Vagina (tissue), 2 donors: ENCODE measurements around the gene PROB1. TPM values are rescaled to one million over a fixed set of nuclear protein-coding genes. Genes with fewer than 3 reads are reported as not detected.

Source experiments
- DNase-seq, 2 donors: peaks; one replicate each; pipeline ENCODE4 v3.0.0-alpha.2; 2017; ENCODE audit errors: extremely low spot score in 2 of 2
- H3K27ac ChIP-seq: fragments of 200-600 bp; sonication (generic); one replicate; pipeline ENCODE4 v1.5.1; 2019
- H3K27me3 ChIP-seq: fragments of 200-600 bp; sonication (generic); one replicate; pipeline ENCODE4 v1.5.1; 2019
- H3K36me3 ChIP-seq, 2 donors: fragments of 200-600 bp; sonication (generic); one replicate each; pipeline ENCODE4 v1.5.1; 2017 to 2019
- H3K4me1 ChIP-seq: fragments of 200-600 bp; sonication (generic); one replicate; pipeline ENCODE4 v1.5.1; 2019
- H3K4me3 ChIP-seq, 2 donors: fragments of 200-600 bp; sonication (generic); 1 replicate in 1 of 2; 2 replicates in 1 of 2; pipeline ENCODE4 v1.5.1; 2016 to 2019
- H3K9me3 ChIP-seq: fragments of 200-600 bp; sonication (generic); one replicate; pipeline ENCODE4 v1.5.1; 2019
- POLR2A ChIP-seq, 2 donors: fragments of 450-650 bp; IDR thresholded peaks; one replicate each; pipeline ENCODE4 v1.6.1; 2017; ENCODE audit warnings: antibody characterized with exemption in 2 of 2, mild to moderate bottlenecking in 2 of 2, moderate library complexity in 2 of 2
- POLR2AphosphoS5 ChIP-seq, 2 donors: sonication (generic); formaldehyde crosslinking; IDR thresholded peaks; one replicate each; pipeline ENCODE4 v1.9.0; 2017; ENCODE audit warnings: antibody characterized with exemption in 2 of 2, mild to moderate bottlenecking in 2 of 2, low read depth in 1 of 2; ENCODE audit not compliant: insufficient read depth in 1 of 2
- intact Hi-C: fragments of 100-400 bp; cut with DNase I; formaldehyde crosslinking; loops from one replicate; pipeline ENCODE4 v1.15.1; 2023
- total RNA-seq: library from RNA; depleted of rRNA; stranded (reverse); fragments of >200 nt; gene quantifications from one replicate; pipeline ENCODE4 v1.2.3, GENCODE V29; 2016
- TF ChIP-seq, protein P1 (sequence below), 3 experiments: fragments of 450-650 bp in 2 of 3; fragments of 200-600 bp in 1 of 3; sonication (generic) in 1 of 3; IDR thresholded peaks; one replicate each; pipeline ENCODE4 v1.5.1; 2017 to 2019; ENCODE audit warnings: antibody characterized with exemption in 3 of 3, mild to moderate bottlenecking in 2 of 3, moderate library complexity in 2 of 3

The PROB1 gene
- total RNA-seq, 1 donor from 2014 or later: 2.5 TPM

DNA sequence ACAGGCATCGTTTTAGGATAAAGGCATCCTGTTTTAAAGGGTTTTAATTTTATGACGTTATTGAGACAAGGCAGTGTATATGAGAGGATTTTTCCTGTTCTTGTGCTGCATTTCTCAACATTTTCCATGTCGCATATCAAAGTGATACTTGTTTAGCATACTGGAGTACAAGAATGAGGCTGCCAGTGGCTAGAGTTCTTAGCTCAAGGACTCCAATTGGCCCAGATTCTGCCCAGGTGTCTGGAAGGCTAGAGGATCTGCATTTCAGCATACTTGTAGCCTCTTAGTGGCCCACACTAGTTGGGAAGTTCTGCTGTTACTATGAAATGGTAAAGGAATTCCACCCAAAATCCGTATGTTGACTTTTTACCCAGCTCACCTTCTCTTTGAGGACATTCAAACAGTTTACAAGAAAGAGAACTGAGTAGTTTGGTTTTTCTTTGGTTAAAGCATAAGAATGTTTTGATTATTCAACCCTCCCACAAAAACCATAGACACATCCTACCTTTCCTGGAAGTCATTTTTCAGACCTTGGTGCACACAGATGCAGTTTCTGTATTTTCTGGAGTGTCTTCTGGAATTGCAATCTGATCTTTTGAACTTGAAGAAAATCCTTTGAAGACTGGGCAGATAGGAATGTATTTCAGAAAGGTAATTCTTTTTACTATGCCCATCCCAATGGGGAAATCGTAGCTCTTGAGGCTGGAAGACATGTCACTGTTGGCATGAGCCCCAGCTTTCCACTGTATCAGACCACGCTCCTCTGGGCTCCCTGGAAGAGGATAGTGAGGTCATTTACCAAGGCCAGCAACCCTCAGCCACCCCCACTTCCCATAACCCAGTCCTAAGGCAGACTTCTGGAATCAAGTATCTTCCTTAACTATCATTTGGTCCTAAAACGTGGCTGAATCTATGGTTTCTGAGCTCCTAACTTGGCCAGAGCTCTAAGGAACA is 23.1 kb downstream of the PROB1 start:
- no peak for DNase-seq
- Histone ChIP-seq H3K27ac (no peak overlapping the region), H3K9me3 (no peaks in the 10 kb centered on the region), H3K4me1 (peaks cover 5% of the 10 kb centered on the region), H3K27me3 (no peaks in the 10 kb centered on the region), H3K4me3 (no peak overlapping the region), H3K36me3 (peaks cover 0 to 49% of the 10 kb centered on the region in 2 donors)
- TF ChIP-seq POLR2AphosphoS5 (IDR thresholded peaks at IDR 0.05; ENCODE audit: insufficient read depth in 1 of 2, low read depth in 1 of 2) (no peak), POLR2A (IDR thresholded peaks at IDR 0.05) (no peak)
- TF ChIP-seq, protein P1, sequence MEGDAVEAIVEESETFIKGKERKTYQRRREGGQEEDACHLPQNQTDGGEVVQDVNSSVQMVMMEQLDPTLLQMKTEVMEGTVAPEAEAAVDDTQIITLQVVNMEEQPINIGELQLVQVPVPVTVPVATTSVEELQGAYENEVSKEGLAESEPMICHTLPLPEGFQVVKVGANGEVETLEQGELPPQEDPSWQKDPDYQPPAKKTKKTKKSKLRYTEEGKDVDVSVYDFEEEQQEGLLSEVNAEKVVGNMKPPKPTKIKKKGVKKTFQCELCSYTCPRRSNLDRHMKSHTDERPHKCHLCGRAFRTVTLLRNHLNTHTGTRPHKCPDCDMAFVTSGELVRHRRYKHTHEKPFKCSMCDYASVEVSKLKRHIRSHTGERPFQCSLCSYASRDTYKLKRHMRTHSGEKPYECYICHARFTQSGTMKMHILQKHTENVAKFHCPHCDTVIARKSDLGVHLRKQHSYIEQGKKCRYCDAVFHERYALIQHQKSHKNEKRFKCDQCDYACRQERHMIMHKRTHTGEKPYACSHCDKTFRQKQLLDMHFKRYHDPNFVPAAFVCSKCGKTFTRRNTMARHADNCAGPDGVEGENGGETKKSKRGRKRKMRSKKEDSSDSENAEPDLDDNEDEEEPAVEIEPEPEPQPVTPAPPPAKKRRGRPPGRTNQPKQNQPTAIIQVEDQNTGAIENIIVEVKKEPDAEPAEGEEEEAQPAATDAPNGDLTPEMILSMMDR (IDR thresholded peaks at IDR 0.05): no peak
- intact Hi-C loops: no loop called here

DNA sequence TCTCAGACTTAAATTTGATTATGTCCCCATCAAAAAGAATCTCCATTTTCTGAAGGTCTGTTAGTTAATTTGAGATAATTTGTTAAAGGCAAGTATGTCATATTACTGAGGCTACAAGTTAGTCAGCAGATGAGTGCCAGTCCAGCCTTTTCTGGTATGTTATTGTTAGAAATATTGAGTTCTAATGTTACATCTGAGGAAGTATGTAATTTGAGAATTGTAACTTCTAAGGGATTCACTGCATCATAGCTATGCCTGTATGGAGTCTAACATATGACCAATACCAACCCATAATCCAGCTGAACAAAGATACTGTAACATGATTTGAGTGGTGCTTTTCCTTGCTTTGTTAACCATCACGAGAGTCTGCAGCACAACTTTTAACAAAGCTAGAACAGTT is 25.7 kb downstream of the PROB1 start:
- H3K4me3 ChIP-seq: no peak overlapping the region
- no peaks in the 10 kb centered on the region for H3K27me3 ChIP-seq
- intact Hi-C loops: no loop called here
- no peak for DNase-seq
- H3K9me3 ChIP-seq: no peaks in the 10 kb centered on the region
- H3K4me1 ChIP-seq: peaks cover 5% of the 10 kb centered on the region
- TF ChIP-seq, protein P1 (IDR thresholded peaks at IDR 0.05): no peak
- TF ChIP-seq POLR2A (IDR thresholded peaks at IDR 0.05): no peak
- TF ChIP-seq POLR2AphosphoS5 (IDR thresholded peaks at IDR 0.05; ENCODE audit: insufficient read depth in 1 of 2, low read depth in 1 of 2): no peak
- H3K27ac ChIP-seq: no peak overlapping the region
- peaks cover 5 to 72% of the 10 kb centered on the region in 2 donors for H3K36me3 ChIP-seq

- H3K27me3 ChIP-seq: no peaks in the 10 kb centered on the region
- H3K4me1 ChIP-seq: peaks cover 2% of the 10 kb centered on the region
- TF ChIP-seq POLR2A (IDR thresholded peaks at IDR 0.05) (no peak), POLR2AphosphoS5 (IDR thresholded peaks at IDR 0.05; ENCODE audit: insufficient read depth in 1 of 2, low read depth in 1 of 2) (no peak)
- TF ChIP-seq, protein P1 (IDR thresholded peaks at IDR 0.05): no peak
- intact Hi-C loops: no loop called here
- H3K4me3 ChIP-seq: no peak overlapping the region
- peaks cover 5 to 76% of the 10 kb centered on the region in 2 donors for H3K36me3 ChIP-seq
- H3K9me3 ChIP-seq: no peaks in the 10 kb centered on the region
- H3K27ac ChIP-seq: no peak overlapping the region
- DNase-seq: no peak
These were observed 26.3 kb downstream of the PROB1 start for GRCh38 chr5:139368613-139369012.

GRCh38 chr5:139364466-139364865 is 30.4 kb downstream of the PROB1 start:
- Histone ChIP-seq H3K27ac (no peak overlapping the region), H3K9me3 (no peaks in the 10 kb centered on the region), H3K4me1 (peaks cover 6% of the 10 kb centered on the region), H3K36me3 (peaks cover 5 to 47% of the 10 kb centered on the region in 2 donors), H3K27me3 (no peaks in the 10 kb centered on the region), H3K4me3 (no peak overlapping the region)
- no peak for DNase-seq
- TF ChIP-seq POLR2AphosphoS5 (IDR thresholded peaks at IDR 0.05; ENCODE audit: insufficient read depth in 1 of 2, low read depth in 1 of 2): no peak
- TF ChIP-seq POLR2A (IDR thresholded peaks at IDR 0.05): no peak
- TF ChIP-seq, protein P1 (IDR thresholded peaks at IDR 0.05): no peak
- intact Hi-C loops: no loop called here

DNA sequence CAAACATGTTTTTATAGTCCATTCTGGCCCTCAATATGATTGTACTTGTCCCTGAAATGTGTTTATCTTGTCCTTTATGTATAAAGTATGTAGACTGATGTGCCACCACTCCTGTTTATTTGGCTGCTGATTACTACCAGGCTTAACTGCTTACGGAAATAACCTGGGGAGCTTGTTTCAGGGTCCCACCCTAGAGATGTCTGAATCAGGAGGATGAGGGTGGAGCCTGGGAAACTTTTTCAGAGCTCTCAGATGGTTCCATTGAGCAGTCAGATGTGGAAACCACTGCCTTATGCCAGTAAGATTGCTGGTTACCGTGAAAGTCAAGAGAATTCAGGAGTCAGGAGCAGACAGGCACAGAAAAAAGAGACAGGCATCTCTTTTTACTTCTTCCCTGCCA is 31.0 kb downstream of the PROB1 start:
- Histone ChIP-seq H3K36me3 (peaks cover 5 to 42% of the 10 kb centered on the region in 2 donors), H3K27me3 (no peaks in the 10 kb centered on the region), H3K27ac (no peak overlapping the region), H3K4me3 (no peak overlapping the region), H3K4me1 (peaks cover 8% of the 10 kb centered on the region), H3K9me3 (no peaks in the 10 kb centered on the region)
- intact Hi-C loops: no loop called here
- no peak for DNase-seq
- TF ChIP-seq, protein P1 (IDR thresholded peaks at IDR 0.05): no peak
- TF ChIP-seq POLR2AphosphoS5 (IDR thresholded peaks at IDR 0.05; ENCODE audit: insufficient read depth in 1 of 2, low read depth in 1 of 2): peak in 1 of 2 donors; percentile 82
